K562 (cell line): ENCODE data around the gene PIP4K2C. TPM values are rescaled to one million over a fixed set of nuclear protein-coding genes. Genes with fewer than 3 reads are reported as not detected.
"Not testable (repeated sequence)": the region's sequence is repeated elsewhere in the genome, so short reads cannot be mapped to it uniquely, and the experiment has no call there.

Source experiments
- ATAC-seq: fragments of 200-7000 bp; cut with Tn5 transposase; 3 replicates; pipeline ENCODE4 v1.9.1; 2020; ENCODE audit warnings: moderate library complexity
- BruUV-seq: library from RNA; stranded (reverse); fragments of 400-500 nt; replicated peaks from 2 replicates; lab custom pipeline; 2021; lab: Mats Ljungman, UMichigan
- CTCF ChIA-PET: fragments of 300-600 bp; formaldehyde crosslinking; extraction: SDS; loops from one replicate; lab custom pipeline; 2021; ENCODE audit warnings: low intra/inter-chr PET ratio; lab: Yijun Ruan, JAX
- POLR2A ChIA-PET: fragments of 300-600, 350-650 bp; sonication (Branson Sonifier 250); formaldehyde crosslinking; extraction: SDS; loops from one replicate; lab custom pipeline; 2021; ENCODE audit warnings: antibody characterized with exemption, inconsistent platforms; lab: Yijun Ruan, JAX
- DNase-seq, 4 experiments: peaks; one replicate each; pipeline versions ENCODE4 v3.0.0 to v3.0.0-alpha.2; 2011 to 2018; ENCODE audit warnings: low spot score in 3 of 4, mixed read lengths in 3 of 4; ENCODE audit errors: extremely low read depth in 1 of 4
- FAIRE-seq: peaks from 2 replicates; lab custom pipeline; 2011; peaks lifted over from hg19 to GRCh38; lab: Jason Lieb, UNC
- H2AFZ ChIP-seq: 2 replicates; pipeline ENCODE4 v1.6.0; 2011; ENCODE audit warnings: low read depth, low read length, control low read depth, inconsistent platforms
- H3K27ac ChIP-seq: fragments of 200-600 bp; 3 replicates; pipeline ENCODE4 v1.8.0; 2011; ENCODE audit warnings: low read depth, mild to moderate bottlenecking, control low read depth, inconsistent platforms, low read length, moderate library complexity, mixed read lengths; ENCODE audit errors: extremely low read depth
- H3K27me3 ChIP-seq, 2 experiments: fragments of 300-600 bp in 1 of 2; 2 replicates in 1 of 2; 3 replicates in 1 of 2; pipeline versions ENCODE4 v1.6.0 to v1.8.0; 2011; ENCODE audit warnings: inconsistent platforms in 2 of 2, low read length in 2 of 2, mild to moderate bottlenecking in 1 of 2, mixed read lengths in 1 of 2, moderate library complexity in 1 of 2; ENCODE audit not compliant: control insufficient read depth in 2 of 2, insufficient read depth in 2 of 2
- H3K36me3 ChIP-seq: fragments of 300-600 bp; 3 replicates; pipeline ENCODE4 v1.8.0; 2011; ENCODE audit warnings: mild to moderate bottlenecking, low read length, inconsistent platforms; ENCODE audit not compliant: control insufficient read depth, insufficient read depth
- H3K4me1 ChIP-seq, 2 experiments: fragments of 200-600 bp in 1 of 2; replicated peaks in 1 of 2; 2 replicates in 1 of 2; 3 replicates in 1 of 2; pipeline versions ENCODE4 v1.5.1 to v1.8.0; 2011; ENCODE audit warnings: inconsistent platforms in 2 of 2, low read length in 2 of 2, mild to moderate bottlenecking in 1 of 2, mixed read lengths in 1 of 2, moderate library complexity in 1 of 2; ENCODE audit not compliant: control insufficient read depth in 2 of 2, insufficient read depth in 2 of 2
- H3K4me2 ChIP-seq: 2 replicates; pipeline ENCODE4 v1.6.1; 2011; ENCODE audit warnings: low read length, control low read depth, inconsistent platforms, mixed read lengths; ENCODE audit not compliant: insufficient read depth
- H3K4me3 ChIP-seq: fragments of 200-600 bp; sonication (generic), shearing (Covaris generic); 2 replicates; pipeline ENCODE4 v1.5.1; 2016; ENCODE audit warnings: control low read depth, inconsistent platforms
- H3K79me2 ChIP-seq: fragments of 200-600 bp; 3 replicates; pipeline ENCODE4 v1.8.0; 2011; ENCODE audit warnings: low read length, inconsistent platforms; ENCODE audit not compliant: control insufficient read depth, insufficient read depth
- H3K9ac ChIP-seq, 2 experiments: 2 replicates each; pipeline versions ENCODE4 v1.6.0 to v1.6.1; 2011; ENCODE audit warnings: low read depth in 2 of 2, low read length in 2 of 2, control low read depth in 1 of 2, inconsistent platforms in 1 of 2, mild to moderate bottlenecking in 1 of 2, mixed read lengths in 1 of 2; ENCODE audit not compliant: insufficient read depth in 1 of 2
- H3K9me1 ChIP-seq: one replicate; pipeline ENCODE4 v1.6.0; 2011; ENCODE audit warnings: inconsistent platforms, mild to moderate bottlenecking, low read length, moderate library complexity; ENCODE audit not compliant: control insufficient read depth, insufficient read depth
- H3K9me3 ChIP-seq: replicated peaks from 2 replicates; pipeline ENCODE4 v1.5.1; 2011; ENCODE audit warnings: low read depth, low read length, inconsistent platforms; ENCODE audit not compliant: control insufficient read depth, insufficient read depth
- H4K20me1 ChIP-seq: replicated peaks from 2 replicates; pipeline ENCODE4 v1.6.1; 2011; ENCODE audit warnings: low read length, inconsistent platforms, mixed read lengths; ENCODE audit not compliant: control insufficient read depth, insufficient read depth
- AFF4 ChIP-seq: sonication (generic); formaldehyde crosslinking; IDR thresholded peaks from 2 replicates; pipeline ENCODE4 v1.8.0; 2023; ENCODE audit warnings: mild to moderate bottlenecking, missing genetic modification reagents
- DIDO1 ChIP-seq: fragments of 450-650 bp; IDR thresholded peaks from 2 replicates; pipeline ENCODE4 v1.6.1; 2016; ENCODE audit warnings: low read depth, missing biosample characterization, missing genetic modification characterization
- NFE2 ChIP-seq: IDR thresholded peaks from 2 replicates; pipeline ENCODE4 v1.6.1; 2014; ENCODE audit warnings: antibody characterized with exemption, low read depth
- RFX5 ChIP-seq: IDR thresholded peaks from 2 replicates; pipeline ENCODE4 v1.6.1; 2011; ENCODE audit warnings: low read depth, mild to moderate bottlenecking, improper control_type of control experiment, low read length
- SRF ChIP-seq, 2 experiments: fragments of 250-450, 450-650 bp in 1 of 2; sonication (Bioruptor Pico) in 1 of 2; sonication (generic) in 1 of 2; formaldehyde crosslinking; IDR thresholded peaks; 2 replicates each; pipeline versions ENCODE4 v1.5.0 to v1.5.1; 2020 to 2022; ENCODE audit warnings: mild to moderate bottlenecking in 1 of 2, missing genetic modification reagents in 1 of 2
- WGBS: fragments of 100-300 bp; shearing (Covaris generic); methylation state at CpG from one replicate; pipeline ENCODE4 v1.1.6; 2016; ENCODE audit warnings: low coverage, mixed read lengths; ENCODE audit not compliant: insufficient coverage; ENCODE audit errors: missing lambda C conversion rate; 5-methylcytosine and 5-hydroxymethylcytosine counted together
- in situ Hi-C: fragments of 300-500 bp; cut with MboI; formaldehyde crosslinking; loops from 4 replicates; pipeline ENCODE4 v1.15.0; 2018; ENCODE audit warnings: inconsistent platforms, mixed read lengths
- intact Hi-C: fragments of 100-400 bp; cut with micrococcal nuclease; formaldehyde crosslinking; loops from 2 replicates; pipeline ENCODE4 v1.14.2; 2022
- polyA plus RNA-seq, 8 experiments: library from polyadenylated mRNA; depleted of rRNA in 4 of 8; stranded (reverse) in 5 of 8; unstranded in 3 of 8; fragments of >200 nt; fragmentation: Nextera tagmentation in 2 of 8; fragmentation: Illumina TruSeq in 1 of 8; extraction: Ambion mirVana in 2 of 8; extraction: Trizol in 1 of 8; gene quantifications; 2 replicates each; pipeline versions ENCODE4 v1.2.1 to v1.2.3, GENCODE V29; 2011 to 2014; ENCODE audit warnings: inconsistent platforms in 1 of 8, missing spikeins in 1 of 8
- total RNA-seq, 7 experiments: library from RNA; depleted of rRNA in 6 of 7; stranded (reverse); fragments of >200 nt in 6 of 7; fragmentation: Illumina TruSeq in 2 of 7; extraction: Trizol in 2 of 7; gene quantifications; 2 replicates each; pipeline versions ENCODE4 v1.2.1 to v1.2.3, GENCODE V29; 2011 to 2021; ENCODE audit warnings: low replicate concordance in 1 of 7
- TF ChIP-seq, protein P1 (sequence below): fragments of 250-450 bp; sonication (Bioruptor Pico); IDR thresholded peaks from 2 replicates; pipeline ENCODE4 v1.5.0; 2021
- TF ChIP-seq, protein P2 (sequence below): sonication (generic); formaldehyde crosslinking; IDR thresholded peaks from 2 replicates; pipeline ENCODE4 v1.8.1; 2023; ENCODE audit warnings: mild to moderate bottlenecking, missing genetic modification reagents

The PIP4K2C gene
- total and polyA plus RNA-seq, 9 of the 15 experiments (the other 6 are each of a cell fraction or from before 2014, with no cell fraction given), result 9.0 to 41.4 (median 18.3) TPM

DNA sequence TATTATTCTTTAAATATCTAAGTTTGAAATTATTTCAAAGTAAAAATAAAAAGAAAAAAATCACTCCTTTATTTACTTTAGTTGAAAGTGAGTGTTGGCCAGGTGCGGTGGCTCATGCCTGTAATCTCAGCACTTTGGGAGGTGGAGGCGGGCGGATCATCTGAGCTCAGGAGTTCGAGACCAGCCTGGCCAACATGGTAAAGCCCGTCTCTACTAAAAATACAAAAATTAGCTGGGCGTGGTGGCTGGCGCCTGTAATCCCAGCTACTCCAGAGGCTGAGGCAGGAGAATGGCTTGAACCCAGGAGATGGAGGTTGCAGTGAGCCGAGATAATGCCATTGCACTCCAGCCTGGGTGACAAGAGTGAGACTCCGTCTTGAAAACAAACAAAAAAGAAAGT, 45.7 kb downstream of the PIP4K2C start:
- FAIRE-seq, ATAC-seq, in situ Hi-C loops, H3K4me3 ChIP-seq, H2AFZ ChIP-seq, H3K9me1 ChIP-seq, H4K20me1 ChIP-seq, DNase-seq, H3K36me3 ChIP-seq, intact Hi-C loops, H3K4me2 ChIP-seq, H3K9me3 ChIP-seq, CTCF ChIA-PET, H3K79me2 ChIP-seq, H3K9ac ChIP-seq, BruUV-seq, H3K27me3 ChIP-seq, H3K27ac ChIP-seq: not testable (repeated sequence)
- POLR2A ChIA-PET, result interaction anchor here (0.6 to 0.9 kb wide), 2 partner anchors 21 to 182 kb away, joined by 3 to 6 read pairs; partner anchors contain the start of gene INHBE
- peaks cover 16 to 18% of the 10 kb centered on the region in 2 experiments; a peak in 4 of 5 replicates for H3K4me1 ChIP-seq
- 58% methylated on average over 9 of the region's 9 CpGs for WGBS

DNA sequence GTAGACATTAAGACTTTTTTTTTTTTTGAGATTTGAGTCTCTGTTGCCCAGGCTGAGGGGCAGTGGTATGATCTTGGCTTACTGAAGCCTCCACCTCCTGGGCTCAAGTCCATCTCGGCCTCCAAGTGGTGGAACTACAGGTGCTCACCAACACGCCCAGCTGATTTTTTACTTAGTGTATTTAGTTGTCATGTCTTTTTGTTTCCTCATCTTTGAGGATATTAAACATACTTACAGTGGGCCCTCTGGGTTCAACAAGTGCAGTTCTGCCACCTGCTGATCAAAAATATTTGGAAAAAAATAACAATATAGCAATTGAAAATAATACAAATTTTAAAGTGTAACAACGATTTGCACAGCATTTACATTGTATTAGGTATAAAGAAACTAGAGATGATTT, 46.4 kb downstream of the PIP4K2C start:
- in situ Hi-C loops (no loop called here), intact Hi-C loops (no loop called here)
- Histone ChIP-seq H2AFZ (no peak overlapping the region), H3K4me1 (peaks cover 15 to 21% of the 10 kb centered on the region in 2 experiments; a peak in 4 of 5 replicates), H3K27ac (no peak overlapping the region), H3K27me3 (no peaks in the 10 kb centered on the region), H3K9me1 (no peaks in the 10 kb centered on the region), H4K20me1 (no peaks in the 10 kb centered on the region), H3K9me3 (no peaks in the 10 kb centered on the region), H3K36me3 (no peaks in the 10 kb centered on the region), H3K4me3 (no peak overlapping the region), H3K79me2 (0 out of 3 replicates have a peak, but pooled peaks cover 1% of the 10 kb centered on the region), H3K4me2 (no peak overlapping the region), H3K9ac (no peak overlapping the region)
- FAIRE-seq (no peak), ATAC-seq (no peak), DNase-seq (peak in 1 of 4 experiments; percentile 5)
- ChIA-PET POLR2A (interaction anchor here (0.6 to 2.0 kb wide), 3 partner anchors 9 to 119 kb away, joined by 3 to 7 read pairs (median 6); no protein-coding TSS in a partner anchor), CTCF (interaction anchor here (1.5 kb wide), 1 partner anchor 54 kb away, joined by 4 read pairs; no protein-coding TSS in a partner anchor)
- WGBS, result 15% methylated on average over 3 of the region's 3 CpGs
- no TSS peak for BruUV-seq
- TF ChIP-seq DIDO1 (no peak), RFX5 (no peak), NFE2 (no peak), AFF4 (CRISPR knock-in tag) (no peak), SRF (CRISPR knock-in tag; IDR thresholded peaks at IDR 0.05) (no peak)
- TF ChIP-seq, protein P1, sequence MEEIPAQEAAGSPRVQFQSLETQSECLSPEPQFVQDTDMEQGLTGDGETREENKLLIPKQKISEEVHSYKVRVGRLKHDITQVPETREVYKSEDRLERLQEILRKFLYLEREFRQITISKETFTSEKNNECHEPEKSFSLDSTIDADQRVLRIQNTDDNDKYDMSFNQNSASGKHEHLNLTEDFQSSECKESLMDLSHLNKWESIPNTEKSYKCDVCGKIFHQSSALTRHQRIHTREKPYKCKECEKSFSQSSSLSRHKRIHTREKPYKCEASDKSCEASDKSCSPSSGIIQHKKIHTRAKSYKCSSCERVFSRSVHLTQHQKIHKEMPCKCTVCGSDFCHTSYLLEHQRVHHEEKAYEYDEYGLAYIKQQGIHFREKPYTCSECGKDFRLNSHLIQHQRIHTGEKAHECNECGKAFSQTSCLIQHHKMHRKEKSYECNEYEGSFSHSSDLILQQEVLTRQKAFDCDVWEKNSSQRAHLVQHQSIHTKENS (CRISPR knock-in tag), result no peak
- TF ChIP-seq, protein P2, sequence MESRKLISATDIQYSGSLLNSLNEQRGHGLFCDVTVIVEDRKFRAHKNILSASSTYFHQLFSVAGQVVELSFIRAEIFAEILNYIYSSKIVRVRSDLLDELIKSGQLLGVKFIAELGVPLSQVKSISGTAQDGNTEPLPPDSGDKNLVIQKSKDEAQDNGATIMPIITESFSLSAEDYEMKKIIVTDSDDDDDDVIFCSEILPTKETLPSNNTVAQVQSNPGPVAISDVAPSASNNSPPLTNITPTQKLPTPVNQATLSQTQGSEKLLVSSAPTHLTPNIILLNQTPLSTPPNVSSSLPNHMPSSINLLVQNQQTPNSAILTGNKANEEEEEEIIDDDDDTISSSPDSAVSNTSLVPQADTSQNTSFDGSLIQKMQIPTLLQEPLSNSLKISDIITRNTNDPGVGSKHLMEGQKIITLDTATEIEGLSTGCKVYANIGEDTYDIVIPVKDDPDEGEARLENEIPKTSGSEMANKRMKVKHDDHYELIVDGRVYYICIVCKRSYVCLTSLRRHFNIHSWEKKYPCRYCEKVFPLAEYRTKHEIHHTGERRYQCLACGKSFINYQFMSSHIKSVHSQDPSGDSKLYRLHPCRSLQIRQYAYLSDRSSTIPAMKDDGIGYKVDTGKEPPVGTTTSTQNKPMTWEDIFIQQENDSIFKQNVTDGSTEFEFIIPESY, result no peak
